GM21723 (cell line): Measurements from ENCODE around the gene TIMM17B.

Experiments
- ATAC-seq: cut with Tn5 transposase; IDR thresholded peaks from one replicate; pipeline ENCODE4 v1.9.1; 2021; ENCODE audit warnings: mild to moderate bottlenecking, moderate library complexity; ENCODE audit not compliant: unreplicated experiment

Gene TIMM17B

GRCh38 chrX:48897625-48898306 is at the start of gene TIMM17B, which contains the start of gene PQBP1:
TIMM17B (minus strand) TSS chrX:48897768; CDS start chrX:48897749, 19 bp downstream.
PQBP1 (plus strand) TSS chrX:48897930; CDS start chrX:48898510, 580 bp downstream.
- peak; percentile 83 for ATAC-seq

GRCh38 chrX:48945517-48946348 is 48.2 kb upstream of the TIMM17B start:
- no peak for ATAC-seq

GRCh38 chrX:48942895-48943294 is 45.3 kb upstream of the TIMM17B start:
- ATAC-seq, result no peak

- ATAC-seq, result no peak
These were observed 42.9 kb upstream of the TIMM17B start for GRCh38 chrX:48940404-48940955.

GRCh38 chrX:48939524-48940228 is 42.1 kb upstream of the TIMM17B start:
- peak; percentile 28 for ATAC-seq

- peak; percentile 55 for ATAC-seq
These were observed 41.3 kb upstream of the TIMM17B start for GRCh38 chrX:48938721-48939425.

- ATAC-seq, result peak; percentile 61
These were observed 39.7 kb upstream of the TIMM17B start for GRCh38 chrX:48937054-48937907.

GRCh38 chrX:48936429-48937053 is 39.0 kb upstream of the TIMM17B start:
- ATAC-seq, result peak; percentile 1

- ATAC-seq, result no peak
These were observed 37.7 kb upstream of the TIMM17B start for GRCh38 chrX:48935301-48935670.

- ATAC-seq, result no peak
These were observed 37.2 kb upstream of the TIMM17B start for GRCh38 chrX:48934581-48935300.

GRCh38 chrX:48933757-48934156 is 36.2 kb upstream of the TIMM17B start:
- ATAC-seq, result no peak

GRCh38 chrX:48927736-48928382 is 30.3 kb upstream of the TIMM17B start:
- ATAC-seq, result no peak

- no peak for ATAC-seq
These were observed 29.6 kb upstream of the TIMM17B start for GRCh38 chrX:48927123-48927522.

- no peak for ATAC-seq
These were observed 26.7 kb upstream of the TIMM17B start for GRCh38 chrX:48924270-48924669.

GRCh38 chrX:48923771-48924170 is 26.2 kb upstream of the TIMM17B start:
- ATAC-seq, result no peak

- no peak for ATAC-seq
These were observed 23.1 kb upstream of the TIMM17B start for GRCh38 chrX:48920718-48921104.

- ATAC-seq, result no peak
These were observed 22.6 kb upstream of the TIMM17B start for GRCh38 chrX:48919947-48920717.
